DMS79 (cell line): ENCODE results near the gene SMNDC1.
"Not testable (repeated sequence)": the region's sequence is repeated elsewhere in the genome, so short reads cannot be mapped to it uniquely, and the experiment has no call there.

ENCODE experiments used
- DNase-seq: peaks from one replicate; lab custom pipeline; 2025; lab: John Stamatoyannopoulos, UW

Gene SMNDC1

DNA sequence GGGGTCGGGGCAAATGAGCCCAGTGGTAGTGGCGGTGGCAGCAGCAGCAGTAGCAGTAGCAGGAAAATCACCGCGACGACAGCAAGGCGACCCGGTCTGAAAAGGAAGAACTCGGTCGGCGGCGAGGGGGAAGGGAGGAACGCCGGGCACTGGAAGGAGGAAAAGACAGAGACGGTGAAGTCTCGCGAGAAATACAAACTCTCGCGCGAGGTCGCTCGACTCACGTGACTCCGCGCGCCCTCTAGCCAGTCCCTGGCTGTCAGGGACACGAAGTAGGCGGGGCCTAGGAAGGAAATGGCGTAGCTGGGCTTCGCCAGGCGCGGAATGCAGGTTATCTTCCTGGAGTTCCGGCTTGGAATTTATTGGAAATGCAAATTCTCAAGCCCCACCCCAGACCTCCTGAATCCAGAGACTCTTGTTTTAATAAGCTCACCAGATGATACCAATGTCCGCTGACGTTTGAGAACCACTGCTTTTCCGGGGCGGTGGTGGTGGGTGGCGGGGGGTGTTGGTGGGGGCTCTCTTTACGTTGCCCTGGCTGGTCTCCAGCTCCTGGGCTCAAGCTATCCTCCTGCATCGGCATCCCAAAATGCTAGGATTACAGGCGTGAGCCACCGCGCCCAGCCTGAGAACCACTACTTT, at the start of gene SMNDC1:
Gene SMNDC1, minus strand, starts transcription at position 141 of the 642 bp plus-strand sequence. CDS start 1,333 bp downstream, outside the sequence.
- DNase-seq: peak; percentile 79

DNA sequence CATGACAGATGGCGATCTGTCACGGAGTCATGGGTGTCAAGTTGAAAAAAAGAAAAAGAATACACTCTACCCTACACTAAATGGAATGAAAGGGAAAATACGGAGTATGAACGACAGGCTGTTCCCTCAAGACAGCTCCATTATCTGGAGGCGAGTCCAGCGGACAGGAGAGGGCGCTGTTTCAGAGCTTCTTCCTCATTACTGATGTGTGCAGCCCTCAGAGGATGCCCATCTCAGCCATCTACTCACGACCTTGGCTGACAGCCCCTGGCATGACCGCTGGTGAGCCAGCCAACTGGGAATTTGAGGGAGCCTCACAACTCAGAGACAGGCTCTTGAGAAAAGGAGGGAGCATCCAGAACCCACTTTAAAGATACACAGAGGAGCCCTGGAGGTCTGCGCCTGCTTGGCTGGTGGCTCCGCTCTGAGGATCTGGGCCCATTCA, 49.6 kb upstream of the SMNDC1 start:
- DNase-seq: no peak

- no peak for DNase-seq
Measured at GRCh38 chr10:110353244-110354119, 48.8 kb upstream of the SMNDC1 start.

DNA sequence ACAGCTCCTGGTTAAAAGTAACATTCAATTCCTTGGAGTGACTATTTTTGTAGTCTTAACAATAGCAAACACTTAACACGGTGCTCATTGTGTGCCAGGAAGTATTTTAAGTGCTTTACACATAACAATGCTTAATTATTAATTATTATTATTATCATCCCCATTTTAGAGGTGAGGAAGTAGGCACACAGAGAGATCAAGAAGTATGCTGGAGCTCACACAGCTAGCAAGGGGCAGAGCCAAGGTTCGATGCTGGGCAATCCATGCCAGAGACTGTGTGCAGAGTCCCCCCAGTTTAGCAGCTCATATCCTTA, 48.2 kb upstream of the SMNDC1 start:
- DNase-seq: no peak

DNA sequence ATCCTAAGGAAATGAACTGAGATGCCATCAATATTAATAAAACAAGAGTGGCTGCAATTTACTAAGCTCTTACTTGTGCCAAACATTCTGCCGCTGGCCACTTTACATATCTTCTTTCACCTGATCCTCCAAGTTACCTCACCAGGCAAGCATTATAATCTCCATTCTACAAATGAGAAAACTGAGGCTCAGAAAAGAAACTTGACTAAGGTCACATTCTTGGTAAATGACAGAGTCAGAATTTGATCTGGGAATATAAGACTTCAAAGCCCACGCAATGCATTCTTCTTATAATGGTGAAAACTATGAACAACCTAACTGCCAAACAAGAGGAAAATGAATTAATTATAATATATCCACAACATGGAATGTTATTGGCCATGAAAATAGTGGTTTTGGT, 46.1 kb upstream of the SMNDC1 start:
- DNase-seq: no peak

- DNase-seq: no peak
Measured at GRCh38 chr10:110349831-110350230, 45.1 kb upstream of the SMNDC1 start.

- no peak for DNase-seq
Measured at GRCh38 chr10:110349386-110349785, 44.7 kb upstream of the SMNDC1 start.

DNA sequence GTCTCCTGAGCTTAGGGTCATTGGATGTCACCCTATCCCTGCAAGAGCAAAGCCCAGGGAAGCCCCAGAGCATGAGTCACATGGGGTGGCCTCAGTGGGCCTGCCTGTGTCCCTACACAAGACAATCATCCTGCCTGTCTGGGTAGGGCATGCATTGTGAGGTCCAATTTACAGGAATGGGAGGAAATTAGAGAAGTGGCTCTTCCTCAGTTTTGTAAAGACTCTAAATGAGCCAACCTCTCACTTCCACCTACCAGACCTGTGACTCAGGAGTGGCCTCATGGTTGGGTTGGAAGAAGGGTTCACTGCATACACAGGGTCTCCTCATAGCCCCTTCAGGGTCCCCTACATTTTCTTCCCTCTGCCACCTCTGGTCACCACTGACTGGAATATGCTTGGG, 43.6 kb upstream of the SMNDC1 start:
- no peak for DNase-seq

- no peak for DNase-seq
Measured at GRCh38 chr10:110346914-110347313, 42.2 kb upstream of the SMNDC1 start.

- DNase-seq: no peak
Measured at GRCh38 chr10:110345286-110345685, 40.6 kb upstream of the SMNDC1 start.

GRCh38 chr10:110344622-110345021, 39.9 kb upstream of the SMNDC1 start:
- no peak for DNase-seq

GRCh38 chr10:110343947-110344346, 39.2 kb upstream of the SMNDC1 start:
- no peak for DNase-seq

DNA sequence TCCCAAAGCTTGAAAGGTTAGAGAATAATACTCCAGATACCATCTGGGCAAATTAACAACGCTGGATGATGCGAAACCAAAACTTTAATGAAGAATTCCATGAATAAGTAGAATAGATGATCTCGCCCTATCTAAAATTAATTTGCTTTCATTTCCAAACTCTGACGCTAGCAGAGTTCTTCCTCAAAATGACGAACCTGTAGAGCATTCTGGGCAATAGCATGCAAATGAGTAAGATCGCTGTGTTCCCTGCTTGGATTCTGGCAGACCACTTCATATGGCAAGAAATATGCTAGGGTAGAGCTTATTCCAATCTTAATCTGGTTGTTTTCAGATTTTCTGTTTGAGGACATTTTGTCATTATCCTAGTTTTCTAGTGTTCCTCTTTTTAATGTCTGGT, 36.1 kb upstream of the SMNDC1 start:
- no peak for DNase-seq

GRCh38 chr10:110340122-110340521, 35.4 kb upstream of the SMNDC1 start:
- no peak for DNase-seq

GRCh38 chr10:110337906-110338305, 33.2 kb upstream of the SMNDC1 start:
- no peak for DNase-seq

- DNase-seq: no peak
Measured at GRCh38 chr10:110337401-110337800, 32.7 kb upstream of the SMNDC1 start.

GRCh38 chr10:110336111-110336721, 31.5 kb upstream of the SMNDC1 start:
- no peak for DNase-seq

DNA sequence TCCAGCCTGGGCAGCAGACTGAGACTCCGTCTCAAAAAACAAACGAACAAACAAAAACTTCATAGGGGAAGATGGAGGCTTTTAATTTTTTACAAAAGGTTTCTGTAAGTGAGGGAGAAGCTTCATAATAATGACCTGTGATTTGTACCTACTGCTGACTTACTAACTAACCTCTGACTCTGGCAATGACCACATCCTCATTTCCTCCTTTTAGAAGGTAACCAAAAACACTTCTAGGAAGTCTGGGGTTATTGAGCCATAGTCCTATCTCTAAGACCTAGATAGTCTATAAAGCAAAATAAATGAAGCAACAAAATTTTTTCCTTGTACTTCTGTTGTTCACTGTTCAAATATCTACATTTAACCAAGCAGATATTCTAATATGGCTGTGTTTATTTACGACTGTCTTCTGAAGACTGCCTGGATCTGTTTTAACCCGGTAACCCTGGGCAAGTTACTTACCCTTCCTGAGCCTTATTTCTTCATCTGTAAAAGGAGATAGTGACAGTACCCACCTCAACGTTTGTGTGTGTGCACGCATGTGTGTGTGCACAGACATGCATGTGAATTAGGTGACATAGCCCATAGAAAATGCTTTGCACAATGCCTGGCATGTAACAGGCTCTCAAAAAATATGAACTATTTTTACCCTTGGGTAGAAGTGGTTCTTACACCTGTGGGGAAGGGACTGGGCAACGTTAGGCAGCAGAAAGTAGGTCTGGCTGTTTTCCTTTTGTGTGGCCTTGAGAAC, 30.8 kb upstream of the SMNDC1 start:
- DNase-seq: no peak

DNA sequence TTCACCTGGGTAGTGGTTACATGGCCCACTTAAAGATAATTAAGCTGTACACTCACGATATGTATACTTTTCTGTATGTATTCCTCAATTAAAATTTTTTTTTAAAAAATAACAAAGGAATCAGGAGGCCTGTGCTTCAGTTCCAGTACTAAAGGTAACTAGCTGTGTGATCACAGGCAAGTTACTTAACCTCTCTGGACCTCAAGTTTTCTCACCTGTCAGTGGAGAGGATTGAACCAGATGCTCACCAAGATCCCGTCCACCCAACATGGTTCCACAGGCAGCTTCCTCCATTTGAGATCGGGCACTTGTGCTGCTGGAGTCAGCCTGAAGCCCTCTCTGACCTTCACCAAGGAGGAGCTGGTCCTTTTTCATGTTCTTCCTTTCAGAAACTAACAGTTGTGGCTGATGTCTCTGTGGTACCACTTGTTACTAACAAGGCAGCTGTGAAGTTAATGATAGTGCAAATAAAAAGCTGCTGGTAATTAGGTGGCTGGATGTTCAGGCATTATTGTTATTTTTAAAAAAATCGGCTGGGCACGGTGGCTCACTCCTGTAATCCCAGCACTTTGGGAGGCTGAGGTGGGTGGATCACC, 29.4 kb upstream of the SMNDC1 start:
- DNase-seq: no peak

DNA sequence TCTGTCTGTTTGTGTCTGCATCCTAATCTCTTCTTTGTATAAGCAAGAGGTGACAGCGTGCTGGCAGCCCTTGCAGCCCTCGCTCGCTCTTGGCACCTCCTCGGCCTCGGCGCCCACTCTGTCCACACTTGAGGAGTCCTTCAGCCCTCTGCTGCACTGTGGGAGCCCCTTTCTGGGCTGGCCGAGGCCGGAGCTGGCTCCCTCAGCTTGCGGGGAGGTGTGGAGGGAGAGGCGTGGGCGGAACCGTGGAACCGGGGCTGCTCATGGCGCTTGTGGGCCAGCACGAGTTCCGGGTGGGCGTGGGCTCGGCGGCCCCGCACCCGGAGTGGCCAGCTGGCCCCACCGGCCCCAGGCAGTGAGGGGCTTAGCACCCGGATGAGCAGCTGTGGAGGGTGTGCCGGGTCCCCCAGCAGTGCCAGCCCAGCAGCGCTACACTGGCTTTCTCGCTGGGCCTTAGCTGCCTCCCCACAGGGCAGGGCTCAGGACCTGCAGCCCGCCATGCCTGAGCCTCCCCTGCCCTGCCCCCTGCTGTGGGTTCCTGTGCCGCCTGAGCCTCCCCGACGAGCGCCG, 26.6 kb upstream of the SMNDC1 start:
- DNase-seq: not testable (repeated sequence)

- DNase-seq: no peak
Measured at GRCh38 chr10:110330675-110331074, 26.0 kb upstream of the SMNDC1 start.
